ENCODE results near the gene PPP3R1.

DNA sequence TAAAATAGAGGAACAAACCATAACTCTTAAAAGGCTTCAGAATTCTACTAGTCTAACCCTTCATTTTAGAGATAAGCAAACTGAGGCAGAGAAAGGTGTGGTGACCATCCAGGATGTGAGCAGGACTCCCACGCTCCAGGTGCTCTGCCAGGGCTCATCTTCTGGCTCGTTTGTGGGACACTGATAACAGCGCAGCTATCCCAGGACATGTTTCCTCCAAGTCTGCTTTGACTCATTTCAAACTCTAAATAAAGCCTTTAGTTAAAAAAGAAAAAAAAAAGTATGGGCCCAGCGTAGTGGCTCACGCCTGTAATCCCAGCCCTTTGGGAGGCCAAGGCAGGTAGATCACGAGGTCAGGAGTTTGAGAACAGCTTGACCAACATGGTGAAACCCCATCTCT, 39.0 kb upstream of the PPP3R1 start:
- TF ChIP-seq YY1 (IDR thresholded peaks at IDR 0.05; ENCODE audit: low read depth, low read length), result no peak
- TF ChIP-seq BACH1 (IDR thresholded peaks at IDR 0.05; ENCODE audit: low read length), result no peak
- TF ChIP-seq, protein P1, sequence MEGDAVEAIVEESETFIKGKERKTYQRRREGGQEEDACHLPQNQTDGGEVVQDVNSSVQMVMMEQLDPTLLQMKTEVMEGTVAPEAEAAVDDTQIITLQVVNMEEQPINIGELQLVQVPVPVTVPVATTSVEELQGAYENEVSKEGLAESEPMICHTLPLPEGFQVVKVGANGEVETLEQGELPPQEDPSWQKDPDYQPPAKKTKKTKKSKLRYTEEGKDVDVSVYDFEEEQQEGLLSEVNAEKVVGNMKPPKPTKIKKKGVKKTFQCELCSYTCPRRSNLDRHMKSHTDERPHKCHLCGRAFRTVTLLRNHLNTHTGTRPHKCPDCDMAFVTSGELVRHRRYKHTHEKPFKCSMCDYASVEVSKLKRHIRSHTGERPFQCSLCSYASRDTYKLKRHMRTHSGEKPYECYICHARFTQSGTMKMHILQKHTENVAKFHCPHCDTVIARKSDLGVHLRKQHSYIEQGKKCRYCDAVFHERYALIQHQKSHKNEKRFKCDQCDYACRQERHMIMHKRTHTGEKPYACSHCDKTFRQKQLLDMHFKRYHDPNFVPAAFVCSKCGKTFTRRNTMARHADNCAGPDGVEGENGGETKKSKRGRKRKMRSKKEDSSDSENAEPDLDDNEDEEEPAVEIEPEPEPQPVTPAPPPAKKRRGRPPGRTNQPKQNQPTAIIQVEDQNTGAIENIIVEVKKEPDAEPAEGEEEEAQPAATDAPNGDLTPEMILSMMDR (IDR thresholded peaks at IDR 0.05; ENCODE audit: control extremely low read depth in 1 of 3, insufficient read depth in 1 of 3, low read depth in 1 of 3, low read length in 3 of 3), result no peak

Data from H1 (cell line).